ENCODE results near the gene UCK2. TPM values are rescaled to one million over a fixed set of nuclear protein-coding genes. Genes with fewer than 3 reads are reported as not detected.
"Not testable (repeated sequence)": the region's sequence is repeated elsewhere in the genome, so short reads cannot be mapped to it uniquely, and the experiment has no call there.

The UCK2 gene
- total and polyA plus RNA-seq, 2 of the 8 experiments (the other 6 are each of a cell fraction or from before 2014, with no cell fraction given): 103 to 109 TPM

- H3K4me1 ChIP-seq (replicated peaks in 1 of 4; ENCODE audit: control insufficient read depth in 3 of 4, insufficient read depth in 4 of 4, low read length in 3 of 4); H3K14ac ChIP-seq (ENCODE audit: insufficient read length); H2BK20ac ChIP-seq (ENCODE audit: low read length); H3K56ac ChIP-seq (replicated peaks; ENCODE audit: insufficient read length, low read depth, low read length); POLR2A ChIA-PET (ENCODE audit: partially characterized antibody); H3K4me2 ChIP-seq (ENCODE audit: insufficient read depth in 1 of 2, low read depth in 2 of 2, low read length in 2 of 2); H3K23me2 ChIP-seq (ENCODE audit: low read depth, low read length); H2BK120ac ChIP-seq (replicated peaks; ENCODE audit: low read depth, low read length); H3K18ac ChIP-seq (ENCODE audit: extremely low read depth, low read length); H4K5ac ChIP-seq (ENCODE audit: insufficient read length, low read depth, low read length); H2AK5ac ChIP-seq (ENCODE audit: low read depth, low read length); H4K20me1 ChIP-seq (replicated peaks in 1 of 2; ENCODE audit: control insufficient read depth in 1 of 2, insufficient read depth in 2 of 2, low read length in 2 of 2); DNase-seq (ENCODE audit: low read depth in 1 of 2, low spot score in 2 of 2); H3K23ac ChIP-seq (ENCODE audit: insufficient read length); H3K79me1 ChIP-seq (ENCODE audit: low read depth, low read length); H3K4me3 ChIP-seq (ENCODE audit: extremely low read depth in 1 of 4, insufficient read depth in 2 of 4, low read depth in 3 of 4, low read length in 4 of 4); H4K91ac ChIP-seq (replicated peaks; ENCODE audit: insufficient read length, low read length); FAIRE-seq; H2BK5ac ChIP-seq (ENCODE audit: low read depth, low read length); H3K36me3 ChIP-seq (ENCODE audit: control insufficient read depth in 2 of 4, insufficient read depth in 4 of 4, low read length in 3 of 4); H2BK12ac ChIP-seq (ENCODE audit: low read depth, low read length); H3K27me3 ChIP-seq (replicated peaks in 1 of 4; ENCODE audit: control insufficient read depth in 3 of 4, extremely low read depth in 1 of 4, insufficient read depth in 3 of 4, low read length in 3 of 4); H3K9ac ChIP-seq (replicated peaks in 1 of 4; ENCODE audit: extremely low read depth in 1 of 4, low read depth in 3 of 4, low read length in 3 of 4); H4K8ac ChIP-seq (ENCODE audit: extremely low read depth, insufficient read depth, low read length); H3K4ac ChIP-seq (replicated peaks; ENCODE audit: insufficient read length, low read depth, low read length); H2AFZ ChIP-seq (ENCODE audit: low read length); H3K79me2 ChIP-seq (ENCODE audit: control insufficient read depth in 1 of 2, insufficient read depth in 2 of 2, low read length in 2 of 2); H2BK15ac ChIP-seq (ENCODE audit: low read length); H3K27ac ChIP-seq (ENCODE audit: low read depth, low read length): not testable (repeated sequence)
- CTCF ChIA-PET (ENCODE audit: partially characterized antibody): interaction anchor here (0.7 kb wide), 2 partner anchors 9 to 42 kb away, joined by 3 read pairs; no protein-coding TSS in a partner anchor
- peaks cover 10 to 15% of the 10 kb centered on the region in 2 experiments for H3K9me3 ChIP-seq (ENCODE audit: insufficient read depth in 2 of 2, low read depth in 1 of 2, low read length in 1 of 2)
- 96% methylated on average over 11 of the region's 11 CpGs; no CpG with 5 or more reads in 1 of the 2 experiments for WGBS, 2 experiments (ENCODE audit: extremely low coverage in 1 of 2, insufficient coverage in 1 of 2, insufficient read length in 1 of 2, insufficient replicate concordance in 2 of 2, low coverage in 1 of 2, low lambda C conversion rate in 2 of 2, missing lambda C conversion rate in 1 of 2)
These were observed 43.9 kb upstream of the UCK2 start for GRCh38 chr1:165783519-165783918.

All from H1 (cell line).